PC-3 (cell line): ENCODE results near the gene ACTL10. TPM values are rescaled to one million over a fixed set of nuclear protein-coding genes. Genes with fewer than 3 reads are reported as not detected.

Experiments used
- ATAC-seq: fragments of 200-7000 bp; cut with Tn5 transposase; 2 replicates; pipeline ENCODE4 v1.9.1; 2020; ENCODE audit warnings: mild to moderate bottlenecking, moderate library complexity
- BruUV-seq: library from RNA; stranded (reverse); fragments of 400-500 nt; replicated peaks from 2 replicates; lab custom pipeline; 2021; lab: Mats Ljungman, UMichigan
- CTCF ChIA-PET: fragments of 300-600 bp; sonication (Branson Sonifier 250); formaldehyde crosslinking; loops from one replicate; lab custom pipeline; 2022; ENCODE audit warnings: antibody characterized with exemption; lab: Charles Lee
- POLR2A ChIA-PET: fragments of 300-600 bp; sonication (Branson Sonifier 250); formaldehyde crosslinking; loops from one replicate; lab custom pipeline; 2022; ENCODE audit warnings: antibody characterized with exemption; ENCODE audit not compliant: unreplicated experiment; lab: Charles Lee
- DNase-seq: peaks from one replicate; pipeline ENCODE4 v3.0.0-alpha.2; 2015
- H2AFZ ChIP-seq: fragments of 300-600 bp; sonication (generic); 2 replicates; pipeline ENCODE4 v1.6.0; 2016; ENCODE audit warnings: antibody characterized with exemption, low read length
- H3F3A ChIP-seq: fragments of 300-600 bp; sonication (generic); one replicate; pipeline ENCODE4 v1.6.0; 2017; ENCODE audit warnings: antibody characterized with exemption, low read length, control low read depth, mild to moderate bottlenecking; ENCODE audit not compliant: unreplicated experiment
- H3K27ac ChIP-seq: fragments of 300-600 bp; sonication (generic); 2 replicates; pipeline ENCODE4 v1.5.1; 2016; ENCODE audit warnings: mild to moderate bottlenecking, low read length
- H3K27me3 ChIP-seq: fragments of 300-600 bp; sonication (generic); 2 replicates; pipeline ENCODE4 v1.6.1; 2016; ENCODE audit warnings: low read length, mixed read lengths
- H3K36me3 ChIP-seq: fragments of 300-600 bp; sonication (generic); 2 replicates; pipeline ENCODE4 v1.6.1; 2016; ENCODE audit warnings: low read depth, mixed run types, low read length, mixed read lengths
- H3K4me1 ChIP-seq: fragments of 300-600 bp; sonication (generic); 2 replicates; pipeline ENCODE4 v1.5.1; 2016; ENCODE audit warnings: low read length; ENCODE audit not compliant: insufficient read depth
- H3K4me2 ChIP-seq: fragments of 300-600 bp; sonication (generic); 2 replicates; pipeline ENCODE4 v1.6.0; 2016; ENCODE audit warnings: low read length
- H3K4me3 ChIP-seq: fragments of 300-600 bp; sonication (generic); 2 replicates; pipeline ENCODE4 v1.5.1; 2016; ENCODE audit warnings: mild to moderate bottlenecking, low read length, mixed read lengths
- H3K79me2 ChIP-seq: fragments of 300-600 bp; sonication (generic); 2 replicates; pipeline ENCODE4 v1.6.1; 2017; ENCODE audit warnings: low read length, mixed read lengths
- H3K9ac ChIP-seq: fragments of 300-600 bp; sonication (generic); 2 replicates; pipeline ENCODE4 v1.6.0; 2016; ENCODE audit warnings: mild to moderate bottlenecking, low read length
- H3K9me2 ChIP-seq: fragments of 300-600 bp; sonication (generic); replicated peaks from 2 replicates; pipeline ENCODE4 v1.6.1; 2016; ENCODE audit warnings: mixed run types, low read length, mixed read lengths
- H3K9me3 ChIP-seq: fragments of 300-600 bp; sonication (generic); 2 replicates; pipeline ENCODE4 v1.6.1; 2016; ENCODE audit warnings: low read length, mixed read lengths
- H4K20me1 ChIP-seq: fragments of 300-600 bp; sonication (generic); 2 replicates; pipeline ENCODE4 v1.6.1; 2016; ENCODE audit warnings: low read length, mixed read lengths
- EZH2 ChIP-seq: fragments of 300-600 bp; sonication (generic); IDR thresholded peaks from one replicate; pipeline ENCODE4 v1.6.1; 2017; ENCODE audit warnings: antibody characterized with exemption, mild to moderate bottlenecking, low read length; ENCODE audit not compliant: unreplicated experiment
- EZH2phosphoT487 ChIP-seq: fragments of 300-600 bp; sonication (generic); IDR thresholded peaks from 2 replicates; pipeline ENCODE4 v1.6.1; 2018; ENCODE audit warnings: mild to moderate bottlenecking, antibody characterized with exemption, low read length, borderline replicate concordance
- intact Hi-C: fragments of 100-400 bp; cut with micrococcal nuclease; formaldehyde crosslinking; loops from 2 replicates; pipeline ENCODE4 v1.9.0; 2023
- total RNA-seq: library from RNA; depleted of rRNA; stranded (reverse); fragments of >200 nt; gene quantifications from 2 replicates; pipeline ENCODE4 v1.2.3, GENCODE V29; 2014
- TF ChIP-seq, protein P1 (sequence below): fragments of 300-600 bp; sonication (generic); conservative IDR thresholded peaks from 2 replicates; pipeline ENCODE4 v1.5.1; 2017; ENCODE audit warnings: antibody characterized with exemption, low read depth, mild to moderate bottlenecking, low read length

ACTL10 gene
- total RNA-seq, 1 experiment from 2014 or later: 1.6 TPM

DNA sequence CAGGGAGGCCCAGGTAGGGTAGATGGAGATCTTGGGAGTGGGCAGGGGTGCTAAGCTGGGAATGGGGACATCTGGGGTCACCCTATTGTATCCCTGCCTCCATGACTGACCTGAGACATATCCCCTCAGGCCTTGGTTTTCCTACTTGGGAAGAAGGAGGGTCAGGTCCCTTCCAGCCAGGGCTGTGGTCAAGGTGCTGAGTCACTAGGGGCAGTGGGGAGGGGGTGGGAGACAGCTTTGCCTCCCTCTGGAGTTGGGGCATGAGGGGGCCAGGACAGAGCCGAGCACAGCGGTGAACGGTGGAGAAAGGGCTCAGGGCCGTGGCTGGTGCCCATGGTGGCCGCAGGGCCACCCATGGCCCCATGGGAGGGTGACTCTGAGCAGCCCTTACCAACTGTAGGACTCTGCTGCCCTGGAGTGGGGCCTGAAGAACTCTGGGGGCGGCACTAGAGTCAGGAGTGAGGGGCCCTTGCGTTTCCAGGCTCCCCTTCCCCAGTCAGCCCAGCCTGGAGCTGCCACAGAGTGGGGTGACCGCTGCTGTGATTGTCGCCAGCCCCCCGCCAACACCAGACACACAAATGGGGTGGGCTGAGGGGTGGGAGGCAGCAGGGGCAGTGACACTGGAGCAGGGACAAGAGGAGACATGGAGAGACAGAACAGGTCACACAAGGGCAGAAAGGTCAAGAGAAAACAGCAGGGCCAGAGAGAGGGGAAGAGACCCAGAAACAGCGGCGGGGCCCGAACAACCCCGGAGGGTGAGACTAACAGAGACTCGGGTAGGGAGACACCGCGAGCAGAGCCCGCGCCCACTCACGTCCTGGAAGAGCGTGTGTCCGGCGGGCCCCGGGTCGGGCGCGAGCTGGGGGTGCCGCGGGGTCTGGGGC is 6.9 kb downstream of the ACTL10 start:
- Histone ChIP-seq H3K79me2 (peaks cover 27% of the 10 kb centered on the region), H3K9me3 (no peaks in the 10 kb centered on the region), H3K9ac (peak overlapping the region; percentile 85), H3K4me3 (peak overlapping the region; percentile 92), H3K4me1 (peaks cover 21% of the 10 kb centered on the region), H2AFZ (peak overlapping the region; percentile 84), H3F3A (peaks cover 5% of the 10 kb centered on the region), H4K20me1 (no peaks in the 10 kb centered on the region), H3K27me3 (no peaks in the 10 kb centered on the region), H3K36me3 (peaks cover 10% of the 10 kb centered on the region), H3K4me2 (peak overlapping the region; percentile 88), H3K27ac (no peak overlapping the region), H3K9me2 (no peaks in the 10 kb centered on the region)
- no TSS peak for BruUV-seq
- ATAC-seq: peak; percentile 57
- CTCF ChIA-PET: interaction anchor here (0.6 kb wide), 1 partner anchor 370 kb away, joined by 4 read pairs; no protein-coding TSS in a partner anchor
- intact Hi-C loops: loop anchor here (5.0 kb wide), 1 partner anchor 59 kb away; the partner anchor contains the start of gene ZNF341
- TF ChIP-seq EZH2phosphoT487 (no peak), EZH2 (no peak)
- TF ChIP-seq, protein P1, sequence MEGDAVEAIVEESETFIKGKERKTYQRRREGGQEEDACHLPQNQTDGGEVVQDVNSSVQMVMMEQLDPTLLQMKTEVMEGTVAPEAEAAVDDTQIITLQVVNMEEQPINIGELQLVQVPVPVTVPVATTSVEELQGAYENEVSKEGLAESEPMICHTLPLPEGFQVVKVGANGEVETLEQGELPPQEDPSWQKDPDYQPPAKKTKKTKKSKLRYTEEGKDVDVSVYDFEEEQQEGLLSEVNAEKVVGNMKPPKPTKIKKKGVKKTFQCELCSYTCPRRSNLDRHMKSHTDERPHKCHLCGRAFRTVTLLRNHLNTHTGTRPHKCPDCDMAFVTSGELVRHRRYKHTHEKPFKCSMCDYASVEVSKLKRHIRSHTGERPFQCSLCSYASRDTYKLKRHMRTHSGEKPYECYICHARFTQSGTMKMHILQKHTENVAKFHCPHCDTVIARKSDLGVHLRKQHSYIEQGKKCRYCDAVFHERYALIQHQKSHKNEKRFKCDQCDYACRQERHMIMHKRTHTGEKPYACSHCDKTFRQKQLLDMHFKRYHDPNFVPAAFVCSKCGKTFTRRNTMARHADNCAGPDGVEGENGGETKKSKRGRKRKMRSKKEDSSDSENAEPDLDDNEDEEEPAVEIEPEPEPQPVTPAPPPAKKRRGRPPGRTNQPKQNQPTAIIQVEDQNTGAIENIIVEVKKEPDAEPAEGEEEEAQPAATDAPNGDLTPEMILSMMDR: no peak
- POLR2A ChIA-PET: no interaction called here
- peak; percentile 31 for DNase-seq

DNA sequence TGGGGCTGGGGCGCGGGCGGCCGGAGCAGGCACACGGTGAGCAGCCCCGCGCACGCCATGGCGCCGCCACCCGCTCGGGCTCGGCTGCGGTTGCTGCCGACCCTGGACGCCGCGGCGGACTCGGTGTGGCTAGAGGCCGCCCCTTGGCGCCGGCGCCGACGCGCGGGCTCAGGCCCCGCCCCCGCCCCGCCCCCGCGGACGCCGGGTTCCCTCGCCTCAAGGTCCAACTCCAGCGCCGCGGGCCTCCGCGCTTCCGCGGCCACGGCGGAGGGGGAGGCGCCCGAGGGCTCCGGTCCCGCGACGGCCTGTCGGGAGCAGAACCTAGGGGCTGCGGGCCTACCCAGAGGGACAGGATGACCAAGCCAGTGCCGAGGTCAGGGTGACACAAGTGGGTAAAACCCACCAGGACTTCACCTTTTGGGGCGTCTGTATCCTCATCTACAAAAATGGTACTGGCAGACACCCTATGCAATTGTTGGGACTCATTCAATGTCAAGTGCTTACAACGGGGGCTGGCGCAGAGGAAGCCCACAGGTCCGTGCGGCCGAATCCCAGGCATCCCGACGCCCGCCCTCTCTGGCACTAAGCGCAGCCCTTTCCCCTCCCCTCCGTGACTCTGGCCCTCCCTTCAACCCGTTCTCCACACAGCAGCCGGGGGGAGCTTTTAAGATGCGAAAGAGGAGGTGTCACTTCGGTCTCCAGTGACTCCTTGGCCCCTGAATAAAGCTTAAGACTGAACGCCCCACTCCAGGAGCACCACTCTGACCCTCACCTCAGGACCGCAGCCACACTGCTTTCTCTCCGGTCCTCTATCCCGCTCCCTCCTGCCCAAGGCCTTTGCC is 7.8 kb downstream of the ACTL10 start, which contains the start of gene NECAB3:
Gene NECAB3 (minus strand): TSS at position 135 of the 842 bp plus-strand sequence. CDS start 76 bp downstream, at position 59.
- Histone ChIP-seq H3K36me3 (peaks cover 8% of the 10 kb centered on the region), H3K27me3 (no peaks in the 10 kb centered on the region), H3K9me2 (no peaks in the 10 kb centered on the region), H3K79me2 (peaks cover 25% of the 10 kb centered on the region), H3K4me3 (peak within 1 kb of the TSS; percentile 92), H4K20me1 (no peaks in the 10 kb centered on the region), H3K4me1 (peaks cover 21% of the 10 kb centered on the region), H2AFZ (peak within 1 kb of the TSS; percentile 84), H3K27ac (no peak within 1 kb of the TSS), H3K4me2 (peak within 1 kb of the TSS; percentile 88), H3K9me3 (no peaks in the 10 kb centered on the region), H3F3A (peaks cover 5% of the 10 kb centered on the region), H3K9ac (peak within 1 kb of the TSS; percentile 85)
- TF ChIP-seq EZH2 (no peak), EZH2phosphoT487 (no peak)
- TF ChIP-seq, protein P1: no peak
- intact Hi-C loops: loop anchor here (5.0 kb wide), 1 partner anchor 58 kb away; the partner anchor contains the start of gene ZNF341
- TSS peak; percentile 83 for BruUV-seq
- CTCF ChIA-PET: interaction anchor here (0.6 kb wide), 1 partner anchor 369 kb away, joined by 4 read pairs; no protein-coding TSS in a partner anchor
- POLR2A ChIA-PET: no interaction called here
- DNase-seq (peak; percentile 83), ATAC-seq (peak; percentile 86)
